Bronchial epithelial cell (primary cell): ENCODE measurements around the gene AKR1B1. TPM values are rescaled to one million over a fixed set of nuclear protein-coding genes. Genes with fewer than 3 reads are reported as not detected.

Experiments
- DNase-seq: peaks from one replicate; pipeline ENCODE4 v3.0.0-alpha.2; 2010; ENCODE audit warnings: low read depth
- FAIRE-seq: peaks from 2 replicates; lab custom pipeline; 2011; peaks lifted over from hg19 to GRCh38; lab: Jason Lieb, UNC
- H3K27me3 ChIP-seq: 2 replicates; pipeline ENCODE4 v1.5.1; 2011; ENCODE audit warnings: low read length; ENCODE audit not compliant: control insufficient read depth, insufficient read depth
- H3K36me3 ChIP-seq: 2 replicates; pipeline ENCODE4 v1.5.1; 2011; ENCODE audit warnings: low read length; ENCODE audit not compliant: control insufficient read depth, insufficient read depth
- H3K4me3 ChIP-seq: 2 replicates; pipeline ENCODE4 v1.5.1; 2011; ENCODE audit warnings: mild to moderate bottlenecking, low read depth, low read length, control low read depth
- CTCF ChIP-seq: IDR thresholded peaks from 2 replicates; pipeline ENCODE4 v1.5.1; 2011; ENCODE audit warnings: mild to moderate bottlenecking, moderate library complexity, low read length, control low read depth, inconsistent platforms; ENCODE audit not compliant: insufficient read depth, severe bottlenecking
- total RNA-seq: library from RNA; depleted of rRNA; stranded (reverse); fragments of >200 nt; gene quantifications from 2 replicates; pipeline ENCODE4 v1.2.1, GENCODE V29; 2014

Gene AKR1B1
- total RNA-seq, 1 donor from 2014 or later, result 77.1 TPM

DNA sequence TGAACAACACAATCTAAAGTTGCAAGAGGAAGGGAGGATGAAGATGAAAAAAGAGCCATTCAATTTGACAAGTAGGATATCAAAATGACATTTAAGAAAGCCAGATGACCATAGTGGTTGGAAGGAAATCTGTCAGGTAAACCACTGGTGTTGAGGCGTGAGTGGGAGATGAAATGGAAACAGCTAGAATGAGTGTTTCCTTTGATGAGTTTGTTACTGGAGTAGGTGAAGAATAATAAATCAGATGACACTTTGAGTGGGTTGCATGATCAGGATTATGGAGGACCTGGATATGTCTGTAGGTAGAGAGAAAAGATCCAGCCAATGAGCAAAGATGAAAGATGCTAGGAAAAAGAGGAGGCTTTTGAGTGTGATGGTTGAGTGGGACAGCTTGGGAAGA, 33.1 kb downstream of the AKR1B1 start:
- no peaks in the 10 kb centered on the region for H3K36me3 ChIP-seq
- H3K27me3 ChIP-seq, result no peaks in the 10 kb centered on the region
- H3K4me3 ChIP-seq, result no peak overlapping the region
- TF ChIP-seq CTCF, result no peak
- FAIRE-seq (no peak), DNase-seq (no peak)

DNA sequence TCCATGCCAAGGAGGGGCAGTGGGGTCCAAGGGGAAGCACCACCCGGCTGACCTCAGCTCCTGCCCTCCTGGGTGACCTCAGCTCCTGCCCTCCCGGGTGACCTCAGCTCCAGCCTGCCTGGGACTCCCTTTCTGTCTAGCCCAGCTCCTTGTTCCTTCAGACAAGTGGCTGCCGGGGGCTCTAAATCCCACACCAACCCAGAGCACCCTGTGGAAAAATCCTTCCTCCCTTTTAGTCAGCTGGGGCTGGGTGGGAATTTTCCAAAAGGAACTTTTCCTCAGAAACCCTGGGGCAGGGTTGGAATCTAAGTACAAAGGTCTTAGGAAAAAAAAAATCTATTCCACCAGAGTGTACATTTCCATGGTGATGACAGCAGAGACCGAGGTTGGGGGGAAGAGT, 36.3 kb downstream of the AKR1B1 start:
- no peak overlapping the region for H3K4me3 ChIP-seq
- no peaks in the 10 kb centered on the region for H3K36me3 ChIP-seq
- FAIRE-seq, result no peak
- DNase-seq, result no peak
- no peak for TF ChIP-seq CTCF
- no peaks in the 10 kb centered on the region for H3K27me3 ChIP-seq

- Histone ChIP-seq H3K36me3 (no peaks in the 10 kb centered on the region), H3K27me3 (no peaks in the 10 kb centered on the region), H3K4me3 (no peak overlapping the region)
- peak; percentile 47 for DNase-seq
- FAIRE-seq, result no peak
- TF ChIP-seq CTCF, result no peak
Measured at GRCh38 chr7:134422008-134422407, 36.9 kb downstream of the AKR1B1 start.

DNA sequence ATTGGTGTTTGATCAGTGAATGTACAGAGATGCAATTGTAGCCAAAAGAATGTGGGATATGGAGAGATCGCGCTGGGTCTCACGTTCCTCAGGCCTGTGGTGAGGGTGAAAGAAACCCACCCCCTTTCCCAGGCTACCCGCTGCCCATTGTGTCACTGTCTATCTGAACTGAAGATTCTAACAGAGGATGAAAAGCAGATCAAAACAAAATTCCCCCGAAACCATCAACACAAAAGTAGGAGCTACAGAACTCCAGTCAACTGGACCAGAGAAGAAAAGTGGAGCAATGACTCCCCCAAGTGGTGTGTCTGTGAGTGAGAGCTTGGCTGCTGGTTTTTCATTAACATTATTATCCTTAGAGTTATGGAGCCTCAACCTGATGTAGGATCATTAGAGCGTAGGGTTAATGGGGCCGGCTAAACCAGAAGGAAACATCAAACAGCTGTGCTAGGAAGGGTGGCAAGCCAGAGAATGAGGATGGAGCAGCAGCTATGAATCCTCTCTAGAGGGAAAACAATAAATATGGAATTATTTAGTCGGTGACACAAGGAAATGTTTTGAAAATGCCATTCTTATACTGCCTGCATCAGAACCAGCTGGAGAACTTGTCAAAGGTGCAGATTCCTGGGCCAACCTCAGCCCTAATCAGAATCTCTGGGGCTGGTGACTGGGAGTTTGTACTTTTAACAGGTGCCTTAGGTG, 38.3 kb downstream of the AKR1B1 start:
- no peak for FAIRE-seq
- Histone ChIP-seq H3K27me3 (no peaks in the 10 kb centered on the region), H3K36me3 (no peaks in the 10 kb centered on the region), H3K4me3 (peak overlapping the region; percentile 11)
- DNase-seq, result peak; percentile 68
- peak; percentile 77 for TF ChIP-seq CTCF

- TF ChIP-seq CTCF, result no peak
- FAIRE-seq (no peak), DNase-seq (no peak)
- Histone ChIP-seq H3K4me3 (no peak overlapping the region), H3K36me3 (no peaks in the 10 kb centered on the region), H3K27me3 (no peaks in the 10 kb centered on the region)
Measured at GRCh38 chr7:134419875-134420274, 39.0 kb downstream of the AKR1B1 start.

- Histone ChIP-seq H3K4me3 (no peak overlapping the region), H3K36me3 (no peaks in the 10 kb centered on the region), H3K27me3 (no peaks in the 10 kb centered on the region)
- TF ChIP-seq CTCF, result no peak
- DNase-seq (no peak), FAIRE-seq (no peak)
Measured at GRCh38 chr7:134419085-134419484, 39.8 kb downstream of the AKR1B1 start.
